GM12872 (cell line): ENCODE measurements around the gene C17orf113.

Experiments used
- CTCF ChIP-seq: IDR thresholded peaks from 3 replicates; pipeline ENCODE4 v1.5.1; 2011; ENCODE audit warnings: low read depth, mild to moderate bottlenecking, low read length, moderate library complexity; ENCODE audit not compliant: insufficient read depth

Gene C17orf113

GRCh38 chr17:42016941-42017865 lies 33.2 kb downstream of the C17orf113 start, which contains the start of gene DNAJC7:
DNAJC7 (minus strand) TSS chr17:42017439; CDS start chr17:42017416, 23 bp downstream.
- no peak for TF ChIP-seq CTCF

GRCh38 chr17:42016411-42016831 lies 34.0 kb downstream of the C17orf113 start:
- no peak for TF ChIP-seq CTCF

- TF ChIP-seq CTCF: no peak
These were observed 39.4 kb downstream of the C17orf113 start for GRCh38 chr17:42010898-42011516.

GRCh38 chr17:42009170-42009569 lies 41.2 kb downstream of the C17orf113 start:
- peak; percentile 21; the same call in 1 of the 3 replicates for TF ChIP-seq CTCF

GRCh38 chr17:42005166-42005565 lies 45.2 kb downstream of the C17orf113 start:
- TF ChIP-seq CTCF: no peak

- TF ChIP-seq CTCF: no peak
These were observed 47.6 kb downstream of the C17orf113 start for GRCh38 chr17:42002792-42003301.

- no peak for TF ChIP-seq CTCF
These were observed 48.1 kb downstream of the C17orf113 start for GRCh38 chr17:42002175-42002791.
